ENCODE measurements around the gene B4GALT1.

The B4GALT1 gene

GRCh38 chr9:33124751-33125381 lies 42.3 kb downstream of the B4GALT1 start:
- DNase-seq (ENCODE audit: low read depth in 4 of 4, low spot score in 1 of 4): no peak

GRCh38 chr9:33124046-33124445 lies 43.1 kb downstream of the B4GALT1 start:
- no peak for DNase-seq (ENCODE audit: low read depth in 4 of 4, low spot score in 1 of 4)

GRCh38 chr9:33123407-33124031 lies 43.6 kb downstream of the B4GALT1 start:
- DNase-seq (ENCODE audit: low read depth in 4 of 4, low spot score in 1 of 4): no peak

GRCh38 chr9:33120620-33121019 lies 46.5 kb downstream of the B4GALT1 start:
- DNase-seq (ENCODE audit: low read depth in 4 of 4, low spot score in 1 of 4): no peak

GRCh38 chr9:33117796-33118195 lies 49.3 kb downstream of the B4GALT1 start:
- no peak for DNase-seq (ENCODE audit: low read depth in 4 of 4, low spot score in 1 of 4)

GRCh38 chr9:33117306-33117705 lies 49.8 kb downstream of the B4GALT1 start:
- no peak for DNase-seq (ENCODE audit: low read depth in 4 of 4, low spot score in 1 of 4)

GRCh38 chr9:33116860-33117259 lies 50.3 kb downstream of the B4GALT1 start:
- DNase-seq (ENCODE audit: low read depth in 4 of 4, low spot score in 1 of 4): no peak

- no peak for DNase-seq (ENCODE audit: low read depth in 4 of 4, low spot score in 1 of 4)
Observed at GRCh38 chr9:33114746-33115145, 52.4 kb downstream of the B4GALT1 start.

GRCh38 chr9:33113799-33114547 lies 53.2 kb downstream of the B4GALT1 start:
- DNase-seq (ENCODE audit: low read depth in 4 of 4, low spot score in 1 of 4): no peak

- no peak for DNase-seq (ENCODE audit: low read depth in 4 of 4, low spot score in 1 of 4)
Observed at GRCh38 chr9:33112094-33112493, 55.0 kb downstream of the B4GALT1 start.

GRCh38 chr9:33111631-33112030 lies 55.5 kb downstream of the B4GALT1 start:
- DNase-seq (ENCODE audit: low read depth in 4 of 4, low spot score in 1 of 4): no peak

- no peak for DNase-seq (ENCODE audit: low read depth in 4 of 4, low spot score in 1 of 4)
Observed at GRCh38 chr9:33110686-33111085, 56.5 kb downstream of the B4GALT1 start.

GRCh38 chr9:33109850-33110595 lies 57.1 kb downstream of the B4GALT1 start:
- DNase-seq (ENCODE audit: low read depth in 4 of 4, low spot score in 1 of 4): no peak

- no peak for DNase-seq (ENCODE audit: low read depth in 4 of 4, low spot score in 1 of 4)
Observed at GRCh38 chr9:33109097-33109496, 58.0 kb downstream of the B4GALT1 start.

- DNase-seq (ENCODE audit: low read depth in 4 of 4, low spot score in 1 of 4): no peak
Observed at GRCh38 chr9:33108472-33108871, 58.7 kb downstream of the B4GALT1 start.

- no peak for DNase-seq (ENCODE audit: low read depth in 4 of 4, low spot score in 1 of 4)
Observed at GRCh38 chr9:33107762-33108161, 59.4 kb downstream of the B4GALT1 start.

- DNase-seq (ENCODE audit: low read depth in 4 of 4, low spot score in 1 of 4): no peak
Observed at GRCh38 chr9:33106827-33107621, 60.1 kb downstream of the B4GALT1 start.

- DNase-seq (ENCODE audit: low read depth in 4 of 4, low spot score in 1 of 4): no peak
Observed at GRCh38 chr9:33106372-33106771, 60.8 kb downstream of the B4GALT1 start.

GRCh38 chr9:33105959-33106358 lies 61.2 kb downstream of the B4GALT1 start:
- DNase-seq (ENCODE audit: low read depth in 4 of 4, low spot score in 1 of 4): no peak

GRCh38 chr9:33105504-33105903 lies 61.6 kb downstream of the B4GALT1 start:
- DNase-seq (ENCODE audit: low read depth in 4 of 4, low spot score in 1 of 4): no peak

- DNase-seq (ENCODE audit: low read depth in 4 of 4, low spot score in 1 of 4): no peak
Observed at GRCh38 chr9:33104401-33104800, 62.7 kb downstream of the B4GALT1 start.
